DOHH2 (cell line): ENCODE data around the gene PRADC1.

ENCODE experiments used
- H3F3A ChIP-seq: fragments of 200-600 bp; sonication (generic), shearing (Covaris generic); 2 replicates; pipeline ENCODE4 v1.6.0; 2016; ENCODE audit warnings: antibody characterized with exemption, mild to moderate bottlenecking; ENCODE audit not compliant: control insufficient read depth, insufficient read depth
- H3K27ac ChIP-seq: fragments of 200-600 bp; sonication (generic); 2 replicates; pipeline ENCODE4 v1.5.1; 2014; ENCODE audit warnings: low read depth, mild to moderate bottlenecking, low read length, moderate library complexity
- H3K27me3 ChIP-seq: fragments of 200-600 bp; sonication (generic); 2 replicates; pipeline ENCODE4 v1.6.1; 2014; ENCODE audit warnings: mild to moderate bottlenecking, low read length, mixed read lengths; ENCODE audit not compliant: control insufficient read depth
- H3K36me3 ChIP-seq: fragments of 200-600 bp; sonication (generic); 2 replicates; pipeline ENCODE4 v1.6.1; 2014; ENCODE audit warnings: mild to moderate bottlenecking, low read length, moderate library complexity, mixed read lengths; ENCODE audit not compliant: control insufficient read depth
- H3K4me1 ChIP-seq: fragments of 200-600 bp; sonication (generic); 2 replicates; pipeline ENCODE4 v1.6.1; 2014; ENCODE audit warnings: mild to moderate bottlenecking, low read length, mixed read lengths; ENCODE audit not compliant: control insufficient read depth
- H3K4me2 ChIP-seq: fragments of 200-600 bp; sonication (generic); 2 replicates; pipeline ENCODE4 v1.6.0; 2014; ENCODE audit warnings: mild to moderate bottlenecking, low read length, moderate library complexity
- H3K4me3 ChIP-seq: fragments of 200-600 bp; sonication (generic); 2 replicates; pipeline ENCODE4 v1.5.1; 2014; ENCODE audit warnings: mild to moderate bottlenecking, low read length, mixed read lengths
- H3K79me2 ChIP-seq: fragments of 200-600 bp; sonication (generic); 2 replicates; pipeline ENCODE4 v1.6.1; 2014; ENCODE audit warnings: mild to moderate bottlenecking, low read length, mixed read lengths; ENCODE audit not compliant: control insufficient read depth
- H3K9me2 ChIP-seq: fragments of 200-600 bp; sonication (generic); replicated peaks from 2 replicates; pipeline ENCODE4 v1.6.1; 2014; ENCODE audit warnings: mild to moderate bottlenecking, low read length, mixed read lengths; ENCODE audit not compliant: control insufficient read depth
- H3K9me3 ChIP-seq: fragments of 200-600 bp; sonication (generic); 2 replicates; pipeline ENCODE4 v1.6.1; 2014; ENCODE audit warnings: antibody characterized with exemption, low read length, mixed read lengths; ENCODE audit not compliant: control insufficient read depth, insufficient read depth
- H4K20me1 ChIP-seq: fragments of 200-600 bp; sonication (generic); 2 replicates; pipeline ENCODE4 v1.6.0; 2014; ENCODE audit warnings: low read depth, mild to moderate bottlenecking, antibody characterized with exemption, low read length, moderate library complexity; ENCODE audit not compliant: control insufficient read depth, insufficient read depth
- CTCF ChIP-seq: fragments of 200-600 bp; sonication (generic); IDR thresholded peaks from one replicate; pipeline ENCODE4 v1.5.1; 2014; ENCODE audit warnings: antibody characterized with exemption, mild to moderate bottlenecking, low read depth, low read length; ENCODE audit not compliant: poor library complexity, severe bottlenecking
- EZH2phosphoT487 ChIP-seq: fragments of 200-600 bp; sonication (generic); IDR thresholded peaks from 2 replicates; pipeline ENCODE4 v1.6.1; 2017; ENCODE audit warnings: borderline replicate concordance, mild to moderate bottlenecking, antibody characterized with exemption, low read length, moderate library complexity, mixed read lengths

The PRADC1 gene

GRCh38 chr2:73255007-73255644 is 22.1 kb upstream of the PRADC1 start:
- H3K9me3 ChIP-seq = no peaks in the 10 kb centered on the region
- H3K79me2 ChIP-seq = no peaks in the 10 kb centered on the region
- no peak overlapping the region for H3K4me2 ChIP-seq
- H3K27me3 ChIP-seq = no peaks in the 10 kb centered on the region
- TF ChIP-seq CTCF (no peak), EZH2phosphoT487 (no peak)
- H3K27ac ChIP-seq = no peak overlapping the region
- H3K9me2 ChIP-seq = no peaks in the 10 kb centered on the region
- H3K4me1 ChIP-seq = peaks cover 14% of the 10 kb centered on the region
- H3K36me3 ChIP-seq = peaks cover 88% of the 10 kb centered on the region
- no peak overlapping the region for H3K4me3 ChIP-seq
- peaks cover 30% of the 10 kb centered on the region for H3F3A ChIP-seq
- H4K20me1 ChIP-seq = peaks cover 2% of the 10 kb centered on the region; the same call in 1 of the 2 replicates

DNA sequence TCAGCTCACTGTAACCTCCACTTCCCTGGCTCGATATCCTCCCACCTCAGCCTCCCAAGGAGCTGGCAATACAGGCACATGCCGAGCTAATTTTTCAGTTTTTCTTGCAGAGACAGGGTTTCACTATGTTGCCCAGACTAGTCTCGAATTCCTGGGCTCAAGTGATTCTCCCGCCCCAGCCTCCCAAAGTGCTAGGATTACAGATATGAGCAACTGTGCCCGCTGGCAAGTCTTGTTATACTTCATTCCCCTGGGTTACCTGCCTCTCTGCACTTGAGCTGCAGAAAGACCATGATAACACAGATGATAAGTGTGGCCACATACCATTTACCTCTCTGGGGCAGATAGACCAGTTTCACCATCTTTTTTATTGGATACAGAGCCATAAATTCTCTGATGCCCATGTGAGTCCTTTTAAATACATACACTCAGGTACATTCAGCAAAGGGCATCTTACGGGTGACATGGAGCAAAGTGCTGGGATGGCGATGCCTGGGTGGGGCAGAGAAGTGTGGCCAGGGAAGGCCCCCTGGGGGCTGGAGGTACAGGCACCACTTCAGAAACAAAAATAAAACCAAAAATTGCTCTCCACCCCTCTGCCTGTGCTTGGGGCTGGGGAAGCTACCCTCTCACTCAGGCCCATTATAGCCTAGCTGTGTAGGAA is 21.4 kb upstream of the PRADC1 start:
- H3K9me2 ChIP-seq = no peaks in the 10 kb centered on the region
- H3K4me3 ChIP-seq = no peak overlapping the region
- H4K20me1 ChIP-seq = peaks cover 3% of the 10 kb centered on the region; the same call in 1 of the 2 replicates
- no peaks in the 10 kb centered on the region for H3K79me2 ChIP-seq
- H3K9me3 ChIP-seq = no peaks in the 10 kb centered on the region
- no peak overlapping the region for H3K27ac ChIP-seq
- no peaks in the 10 kb centered on the region for H3K27me3 ChIP-seq
- peaks cover 88% of the 10 kb centered on the region for H3K36me3 ChIP-seq
- H3K4me2 ChIP-seq = no peak overlapping the region
- TF ChIP-seq EZH2phosphoT487 = no peak
- TF ChIP-seq CTCF = no peak
- peaks cover 30% of the 10 kb centered on the region for H3F3A ChIP-seq
- H3K4me1 ChIP-seq = peaks cover 14% of the 10 kb centered on the region

DNA sequence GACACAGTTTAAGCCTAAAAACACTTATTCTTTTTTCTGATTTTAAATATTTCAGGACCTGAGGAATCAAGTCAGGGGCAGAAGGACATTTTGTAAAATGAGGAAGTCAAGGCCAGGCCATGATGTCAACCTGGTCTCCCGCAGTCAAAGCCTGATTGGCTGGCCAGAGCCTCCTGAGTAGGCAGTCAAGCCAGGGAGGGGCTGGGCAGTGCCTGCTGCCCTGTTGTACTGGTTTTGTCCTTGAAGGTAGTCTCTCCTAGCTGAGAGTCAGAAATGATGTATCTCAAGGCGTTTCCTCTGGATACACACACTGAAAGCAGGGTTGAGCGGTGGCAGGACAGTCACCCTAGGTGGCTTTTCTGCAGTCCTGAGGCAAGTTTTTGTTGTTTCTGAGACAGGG is 20.9 kb upstream of the PRADC1 start:
- Histone ChIP-seq H3K4me3 (no peak overlapping the region), H3K27me3 (no peaks in the 10 kb centered on the region), H3K9me2 (no peaks in the 10 kb centered on the region), H3K4me1 (peaks cover 14% of the 10 kb centered on the region), H3K36me3 (peaks cover 88% of the 10 kb centered on the region), H3K79me2 (no peaks in the 10 kb centered on the region), H3F3A (peaks cover 30% of the 10 kb centered on the region), H3K9me3 (no peaks in the 10 kb centered on the region), H3K4me2 (no peak overlapping the region), H4K20me1 (peaks cover 3% of the 10 kb centered on the region; the same call in 1 of the 2 replicates), H3K27ac (no peak overlapping the region)
- no peak for TF ChIP-seq EZH2phosphoT487
- TF ChIP-seq CTCF = no peak
